Central memory CD8-positive, alpha-beta T cell (primary cell): ENCODE results near the gene CSH2.
"Not testable (repeated sequence)": the region's sequence is repeated elsewhere in the genome, so short reads cannot be mapped to it uniquely, and the experiment has no call there.

Experiments used
- ATAC-seq: fragments of 150-1000 bp; cut with Tn5 transposase; replicated peaks from 2 replicates; pipeline ENCODE4 v1.10.0; 2022; ENCODE audit warnings: mild to moderate bottlenecking, moderate FRiP score, moderate number of reproducible peaks; ENCODE audit not compliant: poor library complexity, severe bottlenecking; ENCODE audit errors: extremely low read depth
- DNase-seq, 2 donors: peaks; one replicate each; pipeline ENCODE4 v3.0.0; 2021; ENCODE audit warnings: low spot score in 2 of 2
- H3K27ac Mint-ChIP-seq: one replicate; pipeline ENCODE4 v1.8.0; 2022; ENCODE audit warnings: low read depth, mild to moderate bottlenecking, moderate library complexity, mixed read lengths
- H3K27me3 Mint-ChIP-seq: one replicate; pipeline ENCODE4 v1.8.0; 2022; ENCODE audit warnings: mixed read lengths
- H3K36me3 Mint-ChIP-seq: one replicate; pipeline ENCODE4 v1.8.0; 2022; ENCODE audit warnings: mild to moderate bottlenecking, moderate library complexity, mixed read lengths; ENCODE audit not compliant: insufficient read depth
- H3K4me1 Mint-ChIP-seq: one replicate; pipeline ENCODE4 v1.8.0; 2022; ENCODE audit warnings: mixed read lengths
- H3K4me3 Mint-ChIP-seq: one replicate; pipeline ENCODE4 v1.8.0; 2022; ENCODE audit warnings: mild to moderate bottlenecking, moderate library complexity, mixed read lengths
- H3K9me3 Mint-ChIP-seq: one replicate; pipeline ENCODE4 v1.8.0; 2022; ENCODE audit warnings: mixed read lengths

Gene CSH2

DNA sequence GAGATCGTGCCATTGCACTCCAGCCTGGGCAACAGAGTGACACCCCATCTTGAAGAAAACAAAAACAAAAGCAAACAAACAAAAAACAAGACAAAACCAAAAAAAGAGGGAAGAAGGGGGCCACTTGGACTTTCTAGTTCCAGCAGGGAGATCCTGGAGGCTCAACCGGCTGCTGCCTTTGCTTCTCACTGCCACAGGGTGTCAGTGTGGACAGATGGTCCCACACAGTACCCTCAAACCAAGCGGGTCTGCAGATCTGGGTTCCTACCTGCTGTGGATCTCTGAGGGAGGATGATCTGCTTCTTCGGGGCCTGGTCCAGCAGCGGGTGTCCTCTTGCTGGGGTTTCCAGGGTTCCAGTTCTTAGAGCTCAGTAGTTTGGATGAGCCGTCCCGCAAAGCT, 6.9 kb downstream of the CSH2 start:
- not testable (repeated sequence) for H3K27ac Mint-ChIP-seq, H3K27me3 Mint-ChIP-seq, H3K4me1 Mint-ChIP-seq, H3K36me3 Mint-ChIP-seq, H3K9me3 Mint-ChIP-seq, H3K4me3 Mint-ChIP-seq, DNase-seq
- peak; percentile 28 for ATAC-seq

DNA sequence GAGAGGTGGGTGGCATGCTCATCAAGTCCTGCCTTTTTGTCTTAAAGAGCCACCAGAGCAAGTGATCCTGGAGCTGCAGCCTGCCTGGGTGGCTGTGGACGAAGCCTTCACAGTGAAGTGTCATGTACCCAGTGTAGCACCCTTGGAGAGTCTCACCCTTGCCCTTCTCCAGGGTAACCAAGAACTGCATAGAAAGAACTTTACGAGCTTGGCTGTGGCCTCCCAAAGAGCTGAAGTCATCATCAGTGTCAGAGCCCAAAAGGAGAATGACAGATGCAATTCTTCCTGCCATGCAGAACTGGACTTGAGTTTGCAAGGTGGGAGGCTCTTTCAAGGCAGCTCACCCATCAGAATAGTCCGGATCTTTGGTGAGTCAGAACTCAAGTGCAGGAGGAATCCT, 14.2 kb downstream of the CSH2 start:
- DNase-seq (no peak), ATAC-seq (no peak)
- Mint-ChIP-seq H3K4me1 (no peaks in the 10 kb centered on the region), H3K36me3 (no peaks in the 10 kb centered on the region), H3K27ac (no peak overlapping the region), H3K27me3 (peaks cover 10% of the 10 kb centered on the region), H3K9me3 (no peaks in the 10 kb centered on the region), H3K4me3 (no peak overlapping the region)

DNA sequence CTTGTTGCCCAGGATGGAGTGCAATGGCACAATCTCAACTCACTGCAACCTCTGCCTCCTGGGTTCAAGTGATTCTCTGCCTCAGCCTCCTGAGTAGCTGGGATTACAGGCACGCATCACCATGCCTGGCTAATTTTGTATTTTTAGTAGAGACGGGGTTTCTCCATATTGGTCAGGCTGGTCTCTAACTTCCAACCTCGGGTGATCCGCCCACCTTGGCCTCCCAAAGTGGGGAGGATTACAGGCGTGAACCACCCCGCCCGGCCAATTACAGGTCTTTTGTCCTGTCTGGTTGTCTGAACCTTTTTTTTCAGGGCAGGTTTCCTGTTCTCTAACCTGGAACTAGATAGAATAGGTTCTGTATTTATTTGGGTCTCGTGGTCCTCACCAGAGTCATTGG, 17.1 kb downstream of the CSH2 start:
- DNase-seq = not testable (repeated sequence)

DNA sequence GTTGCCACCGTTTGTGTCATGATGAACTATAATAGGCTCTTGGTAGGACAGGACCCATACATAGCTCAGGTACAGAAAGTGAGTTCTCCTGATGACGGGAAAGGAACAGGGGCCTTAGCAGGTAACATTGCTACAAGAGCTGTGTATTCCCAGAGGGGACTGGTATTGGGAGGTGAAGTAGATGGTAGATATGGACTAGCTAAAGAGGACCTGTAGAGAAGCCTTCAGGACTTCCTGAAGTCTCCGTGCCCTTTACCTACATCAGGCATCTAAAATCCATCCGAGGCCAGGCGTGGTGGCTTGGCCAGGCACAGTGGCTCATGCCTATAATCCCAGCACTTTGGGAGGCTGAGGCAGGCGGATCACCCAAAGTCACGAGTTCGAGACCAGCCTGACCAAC, 18.3 kb downstream of the CSH2 start:
- no peaks in the 10 kb centered on the region for H3K36me3 Mint-ChIP-seq
- H3K4me1 Mint-ChIP-seq = no peaks in the 10 kb centered on the region
- no peak overlapping the region for H3K27ac Mint-ChIP-seq
- no peak for ATAC-seq
- no peak for DNase-seq
- H3K27me3 Mint-ChIP-seq = no peaks in the 10 kb centered on the region
- H3K9me3 Mint-ChIP-seq = no peaks in the 10 kb centered on the region
- no peak overlapping the region for H3K4me3 Mint-ChIP-seq

More for the DNA sequence above, 17.1 kb downstream of the CSH2 start:
- not testable (repeated sequence) for ATAC-seq, H3K4me1 Mint-ChIP-seq, H3K27ac Mint-ChIP-seq, H3K9me3 Mint-ChIP-seq, H3K4me3 Mint-ChIP-seq, H3K36me3 Mint-ChIP-seq
- H3K27me3 Mint-ChIP-seq = peaks cover 10% of the 10 kb centered on the region

DNA sequence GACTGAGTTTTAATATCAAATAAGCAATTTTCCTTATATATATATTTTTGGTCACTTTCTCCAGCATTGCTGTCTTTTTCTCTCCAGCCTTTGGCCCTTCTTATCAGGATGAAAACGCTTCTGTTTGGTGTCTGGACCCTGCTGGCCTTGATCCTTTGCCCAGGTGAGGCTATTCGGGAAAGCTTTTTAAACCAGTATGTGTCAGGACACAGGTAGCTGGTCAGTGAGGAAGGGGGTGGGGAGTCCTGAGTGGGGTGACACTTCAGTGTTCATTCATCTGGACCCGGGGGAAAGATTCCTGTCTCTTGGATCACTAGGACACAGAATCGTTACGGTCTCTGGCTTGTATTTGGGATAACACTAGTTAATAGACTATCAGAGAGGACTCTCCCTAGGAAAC, 18.8 kb downstream of the CSH2 start:
- Mint-ChIP-seq H3K27ac (no peak overlapping the region), H3K9me3 (no peaks in the 10 kb centered on the region), H3K27me3 (no peaks in the 10 kb centered on the region), H3K36me3 (no peaks in the 10 kb centered on the region), H3K4me3 (no peak overlapping the region), H3K4me1 (peaks cover 1% of the 10 kb centered on the region)
- ATAC-seq (no peak), DNase-seq (no peak)

DNA sequence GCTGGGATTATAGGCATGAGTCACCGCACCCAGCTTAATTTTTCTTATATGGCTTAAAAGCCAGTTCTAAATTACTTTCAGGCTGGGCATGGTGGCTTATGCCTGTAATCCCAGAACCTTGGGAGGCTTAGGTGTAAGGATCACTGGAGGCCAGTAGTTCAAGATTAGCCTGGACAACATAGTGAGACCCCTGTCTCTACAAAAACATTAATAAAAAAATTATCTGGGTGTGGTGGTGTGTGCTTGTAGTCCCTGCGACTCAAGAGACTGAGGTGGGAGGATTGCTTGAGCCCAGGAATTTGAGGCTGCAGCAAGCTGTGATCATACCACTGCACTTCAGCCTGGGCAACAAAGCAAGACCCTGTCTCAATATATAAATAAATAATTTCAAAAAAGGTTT, 20.2 kb downstream of the CSH2 start:
- H3K27me3 Mint-ChIP-seq = no peaks in the 10 kb centered on the region
- ATAC-seq = no peak
- DNase-seq = no peak
- no peaks in the 10 kb centered on the region for H3K36me3 Mint-ChIP-seq
- peaks cover 11% of the 10 kb centered on the region for H3K4me1 Mint-ChIP-seq
- no peak overlapping the region for H3K4me3 Mint-ChIP-seq
- no peaks in the 10 kb centered on the region for H3K9me3 Mint-ChIP-seq
- H3K27ac Mint-ChIP-seq = no peak overlapping the region

DNA sequence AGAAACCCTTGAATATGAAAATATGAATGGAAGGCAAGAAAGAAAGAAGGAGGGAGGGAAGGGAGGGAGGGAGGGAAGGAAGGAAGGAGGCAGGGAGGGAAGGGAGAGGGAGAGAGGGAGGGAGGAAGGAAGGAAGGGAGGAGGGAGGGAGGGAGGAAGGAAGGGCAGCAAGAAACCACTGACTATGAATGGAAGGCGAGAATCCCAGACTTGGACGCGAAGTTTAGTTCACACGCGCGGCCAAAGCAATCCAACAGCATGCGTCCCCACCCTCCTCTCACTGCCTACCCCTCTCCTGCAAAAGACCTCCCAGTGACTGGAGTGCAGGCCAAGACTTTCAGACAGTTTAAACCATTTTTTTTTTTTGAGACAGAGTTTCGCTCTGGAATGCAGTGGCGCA, 23.1 kb downstream of the CSH2 start:
- Mint-ChIP-seq H3K36me3 (no peaks in the 10 kb centered on the region), H3K27ac (no peak overlapping the region), H3K4me3 (no peak overlapping the region), H3K27me3 (no peaks in the 10 kb centered on the region), H3K9me3 (no peaks in the 10 kb centered on the region), H3K4me1 (peaks cover 18% of the 10 kb centered on the region)
- DNase-seq = no peak
- ATAC-seq = no peak

DNA sequence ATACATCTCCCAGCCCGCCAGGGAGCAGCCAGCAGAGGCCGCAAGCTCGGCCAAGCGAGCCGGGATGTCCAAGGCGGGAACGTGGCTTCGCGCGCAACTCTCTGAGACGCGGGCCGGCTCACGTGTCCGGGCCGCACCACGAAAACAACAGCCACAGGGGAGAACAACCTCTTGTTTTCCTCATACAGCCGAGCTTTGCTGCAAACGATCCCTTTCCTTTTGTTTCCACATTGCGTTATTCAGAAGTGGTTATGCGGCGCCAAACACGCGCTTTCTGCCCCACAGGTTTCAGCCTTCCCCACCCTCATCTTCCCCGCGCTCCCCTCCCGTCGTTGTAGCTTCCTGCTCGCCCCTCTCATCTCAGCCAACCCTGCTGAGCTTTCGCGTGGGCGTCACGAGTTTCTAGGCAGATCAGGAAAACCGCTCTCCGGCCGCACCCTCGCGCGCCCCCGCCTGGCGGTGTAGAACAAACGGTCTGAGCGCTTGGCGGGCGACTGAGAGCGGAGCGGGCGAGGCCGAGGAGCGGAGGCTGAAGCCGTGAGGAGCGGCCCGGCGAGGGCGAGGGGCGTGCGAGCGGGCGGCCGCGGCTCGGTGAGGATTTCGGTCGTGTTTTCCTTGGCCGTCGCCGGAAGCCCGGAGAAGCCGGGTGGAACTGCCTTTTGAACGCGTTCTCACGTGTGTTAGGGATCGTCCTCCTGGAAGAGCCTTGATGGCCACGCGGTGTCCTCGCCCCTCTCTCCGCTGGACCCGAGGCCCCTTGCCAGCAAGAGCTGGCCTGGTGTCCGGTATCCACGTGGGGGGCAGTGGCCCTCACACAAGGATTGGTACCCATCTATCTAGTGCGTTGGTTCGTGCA, 24.4 kb downstream of the CSH2 start:
- H3K27me3 Mint-ChIP-seq = no peaks in the 10 kb centered on the region
- peak overlapping the region; percentile 64 for H3K4me3 Mint-ChIP-seq
- ATAC-seq (peak; percentile 93), DNase-seq (peak; percentile 93 to 95)
- H3K36me3 Mint-ChIP-seq = no peaks in the 10 kb centered on the region
- no peaks in the 10 kb centered on the region for H3K9me3 Mint-ChIP-seq
- H3K4me1 Mint-ChIP-seq = peaks cover 18% of the 10 kb centered on the region
- peak overlapping the region; percentile 76 for H3K27ac Mint-ChIP-seq

DNA sequence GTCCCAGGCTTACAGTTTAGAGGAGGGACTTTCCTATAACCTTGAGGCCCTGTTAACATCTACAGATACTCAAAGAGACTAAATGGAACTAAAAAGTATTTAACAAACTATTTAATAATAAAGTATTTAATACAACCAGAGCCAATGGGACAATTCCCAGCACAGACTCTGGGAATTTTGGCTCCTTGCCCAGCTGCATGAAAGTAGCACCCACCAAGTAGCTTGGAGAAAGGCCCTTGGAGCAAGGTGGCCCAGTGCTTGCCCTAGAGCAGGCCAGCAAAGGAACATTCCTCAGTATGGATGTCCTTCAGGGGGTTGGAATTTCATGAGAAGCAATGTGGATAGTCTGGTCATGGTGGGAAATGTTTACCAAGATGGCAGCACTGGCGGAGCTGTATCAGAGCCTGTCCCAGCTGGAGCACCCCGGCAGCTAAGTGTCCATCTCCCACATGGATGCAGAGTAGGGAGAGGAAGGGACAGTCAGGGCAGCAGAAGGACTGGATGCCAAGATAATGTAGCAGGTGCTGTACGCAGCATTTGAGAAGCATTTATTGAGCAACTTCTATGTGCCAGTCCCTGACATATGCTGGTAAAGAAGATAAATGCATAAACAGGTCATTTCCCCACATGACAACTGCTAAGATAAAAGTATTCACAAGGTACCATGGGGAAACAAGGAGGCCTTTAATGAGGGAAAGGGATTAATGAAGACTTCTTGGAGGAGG, 25.8 kb downstream of the CSH2 start:
- peak overlapping the region; percentile 48 for H3K4me3 Mint-ChIP-seq
- peaks cover 18% of the 10 kb centered on the region for H3K4me1 Mint-ChIP-seq
- H3K27me3 Mint-ChIP-seq = no peaks in the 10 kb centered on the region
- DNase-seq (no peak), ATAC-seq (no peak)
- no peaks in the 10 kb centered on the region for H3K9me3 Mint-ChIP-seq
- H3K27ac Mint-ChIP-seq = no peak overlapping the region
- H3K36me3 Mint-ChIP-seq = peaks cover 5% of the 10 kb centered on the region

DNA sequence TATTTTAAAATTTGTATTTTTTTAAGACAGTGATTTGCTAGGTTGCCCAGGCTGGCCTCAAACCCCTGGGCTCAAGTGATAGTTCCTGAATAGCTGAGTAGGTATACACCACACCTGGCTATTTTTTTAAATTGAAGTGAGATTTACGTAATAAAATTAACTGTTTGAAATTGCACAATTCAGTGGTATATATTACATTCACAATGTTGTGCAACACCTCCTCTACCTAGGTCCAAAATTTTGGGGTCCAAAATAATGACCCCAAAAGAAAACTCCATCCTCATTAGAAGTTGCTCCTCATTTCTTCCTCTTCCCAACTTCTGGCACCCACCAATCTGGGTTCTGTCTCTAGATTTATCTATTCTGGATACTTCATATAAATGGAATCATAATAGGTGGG, 28.0 kb downstream of the CSH2 start:
- no peak for DNase-seq
- peaks cover 35% of the 10 kb centered on the region for H3K4me1 Mint-ChIP-seq
- no peaks in the 10 kb centered on the region for H3K9me3 Mint-ChIP-seq
- peaks cover 16% of the 10 kb centered on the region for H3K36me3 Mint-ChIP-seq
- ATAC-seq = no peak
- H3K4me3 Mint-ChIP-seq = no peak overlapping the region
- no peak overlapping the region for H3K27ac Mint-ChIP-seq
- H3K27me3 Mint-ChIP-seq = no peaks in the 10 kb centered on the region

DNA sequence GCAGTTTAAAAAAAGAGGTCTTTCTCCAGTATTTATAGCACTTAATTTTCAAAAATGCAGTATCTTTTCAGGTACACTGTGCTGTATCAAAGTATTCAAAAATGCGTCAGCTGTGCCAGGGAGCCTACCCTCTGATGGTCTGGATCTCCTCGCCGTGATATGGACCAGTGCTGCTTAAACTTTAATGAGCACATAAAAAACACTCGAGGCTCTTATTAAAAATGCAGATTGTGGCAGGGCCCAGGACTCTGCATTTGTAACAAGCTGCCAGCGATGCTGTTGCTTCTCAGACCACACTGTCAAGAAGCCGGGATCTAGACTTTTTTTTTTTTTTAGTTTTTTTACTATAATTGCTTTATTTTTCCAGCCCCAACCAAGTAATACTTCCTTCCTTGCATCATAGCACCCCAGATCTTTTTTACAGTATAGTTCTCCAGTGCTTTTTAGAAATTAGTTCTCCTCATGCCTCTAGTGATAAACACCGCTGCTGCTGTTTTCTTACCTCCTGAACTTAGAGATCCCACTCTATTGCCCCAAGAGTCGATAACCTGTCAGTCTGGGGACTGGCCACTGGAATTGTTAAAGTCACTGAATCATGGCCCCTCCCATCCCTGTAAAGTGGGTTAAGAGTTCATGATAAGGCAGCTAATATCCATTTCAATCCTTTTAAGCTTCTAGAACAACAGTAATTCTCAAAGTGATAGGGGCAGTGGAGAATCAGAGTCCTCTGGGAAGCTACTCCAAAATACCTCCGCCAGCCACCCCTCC, 29.4 kb downstream of the CSH2 start:
- DNase-seq = no peak
- peaks cover 33% of the 10 kb centered on the region for H3K4me1 Mint-ChIP-seq
- H3K27ac Mint-ChIP-seq = peak overlapping the region; percentile 71
- H3K9me3 Mint-ChIP-seq = no peaks in the 10 kb centered on the region
- H3K36me3 Mint-ChIP-seq = peaks cover 16% of the 10 kb centered on the region
- no peaks in the 10 kb centered on the region for H3K27me3 Mint-ChIP-seq
- no peak for ATAC-seq
- peak overlapping the region; percentile 93 for H3K4me3 Mint-ChIP-seq

DNA sequence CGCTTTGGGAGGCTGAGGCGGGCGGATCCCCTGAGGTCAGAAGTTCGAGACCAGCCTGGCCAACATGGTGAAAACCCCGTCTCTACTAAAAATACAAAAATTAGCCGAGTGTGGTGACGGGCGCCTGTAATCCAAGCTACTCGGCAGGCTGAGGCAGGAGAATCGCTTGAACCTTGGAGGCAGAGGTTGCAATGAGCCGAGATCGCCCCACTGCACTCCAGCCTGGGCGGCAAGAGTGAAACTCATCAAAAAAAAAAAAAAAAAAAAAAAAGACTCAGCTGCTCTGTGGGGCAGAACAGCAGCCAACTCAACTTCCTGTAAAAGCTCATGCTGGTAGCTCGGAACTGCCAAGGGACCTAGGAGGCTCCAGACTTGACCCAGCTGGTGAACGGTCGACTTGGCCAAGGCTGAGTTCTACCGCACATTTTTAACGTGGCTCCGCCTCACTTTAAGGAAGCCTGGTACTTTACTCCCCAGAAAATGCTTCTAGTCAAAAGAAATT, 30.0 kb downstream of the CSH2 start:
- H3K27me3 Mint-ChIP-seq = not testable (repeated sequence)

More for the DNA sequence above, 30.0 kb downstream of the CSH2 start:
- ATAC-seq = peak; percentile 30
- Mint-ChIP-seq H3K4me1 (peaks cover 35% of the 10 kb centered on the region), H3K36me3 (peaks cover 16% of the 10 kb centered on the region), H3K27ac (peak overlapping the region; percentile 71), H3K4me3 (peak overlapping the region; percentile 93)
- DNase-seq, H3K9me3 Mint-ChIP-seq: not testable (repeated sequence)
